GM12878 (cell line): ENCODE measurements around the gene KCNC4. TPM values are rescaled to one million over a fixed set of nuclear protein-coding genes. Genes with fewer than 3 reads are reported as not detected.

Source experiments
- ATAC-seq: fragments of 200-7000 bp; cut with Tn5 transposase; 3 replicates; pipeline ENCODE4 v1.9.1; 2020; ENCODE audit warnings: mild to moderate bottlenecking, moderate library complexity
- BruUV-seq: library from RNA; stranded (reverse); fragments of 400-500 nt; replicated peaks from 2 replicates; lab custom pipeline; 2021; lab: Mats Ljungman, UMichigan
- CTCF ChIA-PET: fragments of 300-600 bp; sonication (Branson Sonifier 250); formaldehyde crosslinking; extraction: SDS; loops from one replicate; lab custom pipeline; 2021; ENCODE audit warnings: inconsistent platforms; lab: Yijun Ruan, JAX
- POLR2A ChIA-PET: fragments of 350-600 bp; formaldehyde crosslinking; extraction: SDS; loops from one replicate; lab custom pipeline; 2021; ENCODE audit warnings: inconsistent platforms; lab: Charles Lee
- RAD21 ChIA-PET: fragments of 300-600 bp; sonication (Branson Sonifier 250); formaldehyde crosslinking; loops from one replicate; lab custom pipeline; 2023; ENCODE audit warnings: antibody characterized with exemption; ENCODE audit not compliant: unreplicated experiment; lab: Charles Lee
- SMC1A ChIA-PET: fragments of 300-600 bp; sonication (Branson Sonifier 250); formaldehyde crosslinking; loops from one replicate; lab custom pipeline; 2023; ENCODE audit not compliant: unreplicated experiment, uncharacterized antibody; lab: Charles Lee
- DNase-seq: peaks from one replicate; pipeline ENCODE4 v3.0.0-alpha.2; 2011; ENCODE audit warnings: low read depth, low spot score
- FAIRE-seq: peaks from 3 replicates; lab custom pipeline; 2011; peaks lifted over from hg19 to GRCh38; lab: Jason Lieb, UNC
- H2AFZ ChIP-seq: 2 replicates; pipeline ENCODE4 v1.6.0; 2011; ENCODE audit warnings: low read depth, low read length, control low read depth; ENCODE audit not compliant: control insufficient read depth
- H3K27ac ChIP-seq: 2 replicates; pipeline ENCODE4 v1.5.1; 2011; ENCODE audit warnings: control low read depth; ENCODE audit not compliant: control insufficient read depth, insufficient read depth
- H3K27me3 ChIP-seq, 2 experiments: replicated peaks in 1 of 2; 2 replicates each; pipeline versions ENCODE4 v1.6.0 to v1.6.1; 2011; ENCODE audit warnings: low read length in 1 of 2; ENCODE audit not compliant: control insufficient read depth in 2 of 2, insufficient read depth in 2 of 2
- H3K36me3 ChIP-seq, 2 experiments: 2 replicates each; pipeline ENCODE4 v1.5.1; 2011; ENCODE audit warnings: low read length in 1 of 2; ENCODE audit not compliant: control insufficient read depth in 2 of 2, insufficient read depth in 2 of 2
- H3K4me1 ChIP-seq: 2 replicates; pipeline ENCODE4 v1.6.1; 2011; ENCODE audit warnings: mild to moderate bottlenecking, low read length, moderate library complexity, mixed read lengths; ENCODE audit not compliant: control insufficient read depth, insufficient read depth
- H3K4me2 ChIP-seq: 2 replicates; pipeline ENCODE4 v1.6.0; 2011; ENCODE audit warnings: control low read depth; ENCODE audit not compliant: control insufficient read depth, insufficient read depth
- H3K4me3 ChIP-seq: fragments of 200-600 bp; sonication (generic); 2 replicates; pipeline ENCODE4 v1.5.1; 2016
- H3K79me2 ChIP-seq: 2 replicates; pipeline ENCODE4 v1.6.0; 2011; ENCODE audit warnings: low read length; ENCODE audit not compliant: control insufficient read depth, insufficient read depth
- H3K9ac ChIP-seq: 2 replicates; pipeline ENCODE4 v1.8.0; 2011; ENCODE audit warnings: low read length, control low read depth, mixed read lengths; ENCODE audit not compliant: control insufficient read depth, insufficient read depth
- H3K9me3 ChIP-seq: replicated peaks from 3 replicates; pipeline ENCODE4 v1.5.1; 2011; ENCODE audit warnings: mild to moderate bottlenecking, low read length; ENCODE audit not compliant: control insufficient read depth, insufficient read depth
- H4K20me1 ChIP-seq: 2 replicates; pipeline ENCODE4 v1.6.0; 2011; ENCODE audit not compliant: control insufficient read depth, insufficient read depth
- BCL11A ChIP-seq: IDR thresholded peaks from 2 replicates; pipeline ENCODE4 v1.6.1; 2011; ENCODE audit warnings: low read depth, low read length
- EED ChIP-seq: sonication (generic); IDR thresholded peaks from 2 replicates; pipeline ENCODE4 v1.6.1; 2016; ENCODE audit warnings: antibody characterized with exemption, low read depth
- HCFC1 ChIP-seq: fragments of 150-350 bp; IDR thresholded peaks from 2 replicates; pipeline ENCODE4 v1.6.1; 2014; ENCODE audit warnings: low read length
- HSF1 ChIP-seq: fragments of 150-350 bp; IDR thresholded peaks from 2 replicates; pipeline ENCODE4 v1.6.1; 2014; ENCODE audit warnings: mild to moderate bottlenecking, low read depth, low read length
- TAF1 ChIP-seq: IDR thresholded peaks from 2 replicates; pipeline ENCODE4 v1.6.1; 2011; ENCODE audit warnings: mild to moderate bottlenecking, low read depth, low read length, borderline replicate concordance
- WGBS: methylation state at CpG from one replicate; pipeline ENCODE4 v1.1.6; 2016; ENCODE audit warnings: low lambda C conversion rate; ENCODE audit not compliant: insufficient replicate concordance, insufficient coverage; ENCODE audit errors: missing lambda C conversion rate; 5-methylcytosine and 5-hydroxymethylcytosine counted together
- in situ Hi-C: fragments of 300-500 bp; cut with MboI; formaldehyde crosslinking; loops from 9 replicates; pipeline ENCODE4 v1.14.3; 2018; ENCODE audit warnings: mixed read lengths
- intact Hi-C: fragments of 100-400 bp; cut with micrococcal nuclease; formaldehyde crosslinking; loops from one replicate; pipeline ENCODE4 v1.14.2; 2022; ENCODE audit not compliant: unreplicated experiment
- polyA plus RNA-seq, 11 experiments: library from polyadenylated mRNA; depleted of rRNA in 4 of 11; unstranded in 6 of 11; stranded (reverse) in 5 of 11; fragments of >200 nt; fragmentation: Nextera tagmentation in 4 of 11; fragmentation: Illumina TruSeq in 1 of 11; extraction: Ambion mirVana in 4 of 11; extraction: Trizol in 1 of 11; gene quantifications; 1 replicate in 1 of 11; 2 replicates in 10 of 11; pipeline versions ENCODE4 v1.2.1 to v1.2.3, GENCODE V29; 2011 to 2016; ENCODE audit warnings: inconsistent platforms in 2 of 11, missing spikeins in 2 of 11, low read depth in 1 of 11
- total RNA-seq, 4 experiments: library from RNA; depleted of rRNA in 3 of 4; stranded (reverse); fragments of >200 nt in 3 of 4; fragmentation: Illumina TruSeq in 1 of 4; extraction: Trizol in 1 of 4; gene quantifications; 2 replicates each; pipeline versions ENCODE4 v1.2.1 to v1.2.3, GENCODE V29; 2013 to 2021
- TF ChIP-seq, protein P1 (sequence below): fragments of 450-650 bp; IDR thresholded peaks from 2 replicates; pipeline ENCODE4 v1.6.1; 2017; ENCODE audit warnings: mild to moderate bottlenecking, moderate library complexity
- TF ChIP-seq, protein P2 (sequence below): fragments of 450-650 bp; IDR thresholded peaks from 2 replicates; pipeline ENCODE4 v1.6.1; 2017; ENCODE audit warnings: mild to moderate bottlenecking, low read depth, inconsistent platforms; ENCODE audit not compliant: poor library complexity, severe bottlenecking

The KCNC4 gene
- total and polyA plus RNA-seq, 10 of the 15 experiments (the other 5 are each of a cell fraction or from before 2014, with no cell fraction given) = 0.06 to 1.7 (median 0.36) TPM

GRCh38 chr1:110212169-110213142 lies 2.3 kb downstream of the KCNC4 start:
- Histone ChIP-seq H3K36me3 (no peaks in the 10 kb centered on the region), H3K4me1 (peaks cover 4% of the 10 kb centered on the region; the same call in 1 of the 2 replicates), H3K4me2 (peak overlapping the region; percentile 4; the same call in 1 of the 2 replicates), H3K27ac (no peak overlapping the region), H3K9me3 (no peaks in the 10 kb centered on the region), H3K9ac (no peak overlapping the region), H3K4me3 (no peak overlapping the region), H2AFZ (no peak overlapping the region), H3K79me2 (no peaks in the 10 kb centered on the region), H3K27me3 (peaks cover 0 to 14% of the 10 kb centered on the region in 2 experiments; a peak in 1 of 4 replicates), H4K20me1 (no peaks in the 10 kb centered on the region)
- no peak for FAIRE-seq
- ChIA-PET SMC1A (interaction anchor here (0.6 to 17.8 kb wide), 4 partner anchors 44 to 248 kb away, joined by 3 to 524 read pairs (median 6); no protein-coding TSS in a partner anchor), CTCF (interaction anchor here (1.5 to 18.8 kb wide), 4 partner anchors 9 to 248 kb away, joined by 5 to 753 read pairs (median 10); no protein-coding TSS in a partner anchor), POLR2A (no interaction called here)
- BruUV-seq = no TSS peak
- no peak for ATAC-seq
- in situ Hi-C loops (no loop called here), intact Hi-C loops (no loop called here)
- no peak for DNase-seq
- 45% methylated on average over 19 of the region's 20 CpGs for WGBS
- TF ChIP-seq HCFC1 = no peak
- TF ChIP-seq BCL11A = no peak
- TF ChIP-seq HSF1 = no peak
- TF ChIP-seq, protein P1, sequence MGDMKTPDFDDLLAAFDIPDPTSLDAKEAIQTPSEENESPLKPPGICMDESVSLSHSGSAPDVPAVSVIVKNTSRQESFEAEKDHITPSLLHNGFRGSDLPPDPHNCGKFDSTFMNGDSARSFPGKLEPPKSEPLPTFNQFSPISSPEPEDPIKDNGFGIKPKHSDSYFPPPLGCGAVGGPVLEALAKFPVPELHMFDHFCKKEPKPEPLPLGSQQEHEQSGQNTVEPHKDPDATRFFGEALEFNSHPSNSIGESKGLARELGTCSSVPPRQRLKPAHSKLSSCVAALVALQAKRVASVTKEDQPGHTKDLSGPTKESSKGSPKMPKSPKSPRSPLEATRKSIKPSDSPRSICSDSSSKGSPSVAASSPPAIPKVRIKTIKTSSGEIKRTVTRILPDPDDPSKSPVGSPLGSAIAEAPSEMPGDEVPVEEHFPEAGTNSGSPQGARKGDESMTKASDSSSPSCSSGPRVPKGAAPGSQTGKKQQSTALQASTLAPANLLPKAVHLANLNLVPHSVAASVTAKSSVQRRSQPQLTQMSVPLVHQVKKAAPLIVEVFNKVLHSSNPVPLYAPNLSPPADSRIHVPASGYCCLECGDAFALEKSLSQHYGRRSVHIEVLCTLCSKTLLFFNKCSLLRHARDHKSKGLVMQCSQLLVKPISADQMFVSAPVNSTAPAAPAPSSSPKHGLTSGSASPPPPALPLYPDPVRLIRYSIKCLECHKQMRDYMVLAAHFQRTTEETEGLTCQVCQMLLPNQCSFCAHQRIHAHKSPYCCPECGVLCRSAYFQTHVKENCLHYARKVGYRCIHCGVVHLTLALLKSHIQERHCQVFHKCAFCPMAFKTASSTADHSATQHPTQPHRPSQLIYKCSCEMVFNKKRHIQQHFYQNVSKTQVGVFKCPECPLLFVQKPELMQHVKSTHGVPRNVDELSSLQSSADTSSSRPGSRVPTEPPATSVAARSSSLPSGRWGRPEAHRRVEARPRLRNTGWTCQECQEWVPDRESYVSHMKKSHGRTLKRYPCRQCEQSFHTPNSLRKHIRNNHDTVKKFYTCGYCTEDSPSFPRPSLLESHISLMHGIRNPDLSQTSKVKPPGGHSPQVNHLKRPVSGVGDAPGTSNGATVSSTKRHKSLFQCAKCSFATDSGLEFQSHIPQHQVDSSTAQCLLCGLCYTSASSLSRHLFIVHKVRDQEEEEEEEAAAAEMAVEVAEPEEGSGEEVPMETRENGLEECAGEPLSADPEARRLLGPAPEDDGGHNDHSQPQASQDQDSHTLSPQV = no peak
- no peak for TF ChIP-seq EED
- TF ChIP-seq, protein P2, sequence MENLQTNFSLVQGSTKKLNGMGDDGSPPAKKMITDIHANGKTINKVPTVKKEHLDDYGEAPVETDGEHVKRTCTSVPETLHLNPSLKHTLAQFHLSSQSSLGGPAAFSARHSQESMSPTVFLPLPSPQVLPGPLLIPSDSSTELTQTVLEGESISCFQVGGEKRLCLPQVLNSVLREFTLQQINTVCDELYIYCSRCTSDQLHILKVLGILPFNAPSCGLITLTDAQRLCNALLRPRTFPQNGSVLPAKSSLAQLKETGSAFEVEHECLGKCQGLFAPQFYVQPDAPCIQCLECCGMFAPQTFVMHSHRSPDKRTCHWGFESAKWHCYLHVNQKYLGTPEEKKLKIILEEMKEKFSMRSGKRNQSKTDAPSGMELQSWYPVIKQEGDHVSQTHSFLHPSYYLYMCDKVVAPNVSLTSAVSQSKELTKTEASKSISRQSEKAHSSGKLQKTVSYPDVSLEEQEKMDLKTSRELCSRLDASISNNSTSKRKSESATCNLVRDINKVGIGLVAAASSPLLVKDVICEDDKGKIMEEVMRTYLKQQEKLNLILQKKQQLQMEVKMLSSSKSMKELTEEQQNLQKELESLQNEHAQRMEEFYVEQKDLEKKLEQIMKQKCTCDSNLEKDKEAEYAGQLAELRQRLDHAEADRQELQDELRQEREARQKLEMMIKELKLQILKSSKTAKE = no peak
- TF ChIP-seq TAF1 = no peak
- TF ChIP-seq, all 136 proteins: peak for 0
- RAD21 ChIA-PET = interaction anchor here (0.6 to 6.4 kb wide), 6 partner anchors 27 to 284 kb away, joined by 3 to 80 read pairs (median 4); partner anchors contain the start of gene RBM15
